NCI-H524 (cell line): ENCODE results near the gene C1orf226.
A peak's percentile ranks its signal among the peaks of the same experiment; 100 is the strongest.
"Not testable (repeated sequence)": the region's sequence is repeated elsewhere in the genome, so short reads cannot be mapped to it uniquely, and the experiment has no call there.

Experiments
- DNase-seq, 2 experiments: peaks; one replicate each; lab custom pipeline; 2025; lab: John Stamatoyannopoulos, UW

C1orf226 gene, protein sequence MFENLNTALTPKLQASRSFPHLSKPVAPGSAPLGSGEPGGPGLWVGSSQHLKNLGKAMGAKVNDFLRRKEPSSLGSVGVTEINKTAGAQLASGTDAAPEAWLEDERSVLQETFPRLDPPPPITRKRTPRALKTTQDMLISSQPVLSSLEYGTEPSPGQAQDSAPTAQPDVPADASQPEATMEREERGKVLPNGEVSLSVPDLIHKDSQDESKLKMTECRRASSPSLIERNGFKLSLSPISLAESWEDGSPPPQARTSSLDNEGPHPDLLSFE

DNA sequence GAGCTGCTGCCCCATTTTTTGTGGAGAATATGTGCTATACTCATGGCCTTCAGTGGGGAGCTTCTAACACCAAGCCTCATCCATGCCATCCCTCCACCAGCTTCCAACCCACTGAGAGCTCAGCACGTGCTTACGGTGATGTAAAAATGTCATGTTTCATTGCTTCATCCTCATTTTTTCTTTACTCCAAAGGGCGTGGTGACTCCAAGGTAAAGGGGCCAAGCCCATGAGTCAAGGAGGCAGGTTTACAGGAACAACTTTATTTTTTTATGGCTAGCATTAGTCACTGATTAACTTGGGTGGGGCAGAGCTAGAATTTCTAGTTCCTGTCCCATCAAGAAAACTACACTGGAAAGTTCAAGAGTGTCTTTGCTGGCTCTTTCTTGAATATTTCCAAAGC, at the start of gene C1orf226:
TSS of gene C1orf226 (plus strand) at position 346 of the 400 bp plus-strand sequence. CDS start 174 bp downstream, outside the sequence.
- DNase-seq = no peak

DNA sequence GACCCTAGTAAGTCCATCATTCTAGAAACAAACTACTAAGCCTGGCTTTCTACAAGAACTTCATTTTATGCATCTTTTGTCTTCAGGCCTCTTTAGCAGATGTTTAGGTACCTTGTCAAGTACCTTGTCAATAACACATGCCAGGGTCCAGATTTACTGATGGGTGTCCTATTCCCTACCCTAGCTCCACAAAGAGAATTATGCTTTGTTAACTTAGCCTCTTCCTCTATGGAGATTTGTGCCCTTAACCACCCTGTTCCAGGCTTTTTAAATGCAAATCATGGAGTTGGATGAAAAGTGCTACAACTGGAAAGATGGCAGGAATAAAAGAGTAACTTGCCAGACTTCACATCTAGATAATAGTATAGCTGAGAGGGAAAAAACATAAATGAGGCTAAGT, 47.5 kb upstream of the C1orf226 start:
- DNase-seq = peak in 1 of 2 experiments; percentile 16

DNA sequence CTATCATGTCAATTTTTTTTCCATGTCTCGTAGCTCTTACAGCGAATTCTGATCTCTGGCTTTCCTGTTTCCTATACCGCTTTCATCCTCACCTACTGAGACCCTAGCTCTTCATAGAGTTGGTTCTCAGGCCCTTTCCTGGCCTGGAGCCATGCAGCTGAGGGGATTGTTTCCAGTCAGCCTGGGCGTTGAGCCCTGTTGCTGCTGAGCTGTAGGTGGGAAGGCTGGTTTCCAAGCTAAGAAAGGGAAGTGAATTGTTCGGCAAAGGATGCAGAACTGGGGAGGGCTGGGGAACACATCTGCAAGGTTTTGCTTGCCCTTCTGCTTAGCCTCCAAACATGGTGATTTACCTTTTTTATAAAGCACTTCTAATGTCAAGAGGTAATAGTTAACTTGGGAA, 46.4 kb upstream of the C1orf226 start:
- DNase-seq = no peak

DNA sequence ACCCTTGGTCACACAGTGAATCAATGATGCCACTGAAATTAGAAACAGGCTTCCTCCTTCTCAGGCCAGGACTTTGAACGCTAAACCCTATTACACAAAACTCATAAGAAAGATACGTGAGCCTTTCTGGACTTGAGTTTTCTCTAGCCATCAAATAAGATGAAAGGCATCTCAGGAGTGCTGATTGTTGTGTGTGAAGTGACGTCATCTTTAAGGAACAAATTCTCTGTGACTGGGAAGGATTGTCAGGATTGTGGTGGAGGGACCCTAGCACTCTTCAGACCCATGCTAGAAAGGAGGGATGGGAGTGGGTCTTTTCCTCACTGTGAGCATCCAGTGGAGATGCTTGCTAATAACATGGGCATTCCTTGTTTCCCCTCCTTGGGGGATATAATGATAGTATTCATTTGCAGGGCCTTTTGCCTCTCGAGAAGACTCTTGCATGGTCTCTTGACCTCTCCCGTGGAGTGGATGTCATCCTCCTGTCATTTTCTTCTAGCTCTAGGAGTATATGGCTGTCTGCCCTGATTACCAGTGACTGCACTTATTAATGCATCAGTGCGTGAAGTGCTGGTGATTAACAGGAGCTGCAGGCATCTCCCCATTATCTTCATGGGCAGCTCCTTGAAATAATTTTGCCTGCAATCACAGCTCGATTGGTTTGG, 44.8 kb upstream of the C1orf226 start:
- no peak for DNase-seq

DNA sequence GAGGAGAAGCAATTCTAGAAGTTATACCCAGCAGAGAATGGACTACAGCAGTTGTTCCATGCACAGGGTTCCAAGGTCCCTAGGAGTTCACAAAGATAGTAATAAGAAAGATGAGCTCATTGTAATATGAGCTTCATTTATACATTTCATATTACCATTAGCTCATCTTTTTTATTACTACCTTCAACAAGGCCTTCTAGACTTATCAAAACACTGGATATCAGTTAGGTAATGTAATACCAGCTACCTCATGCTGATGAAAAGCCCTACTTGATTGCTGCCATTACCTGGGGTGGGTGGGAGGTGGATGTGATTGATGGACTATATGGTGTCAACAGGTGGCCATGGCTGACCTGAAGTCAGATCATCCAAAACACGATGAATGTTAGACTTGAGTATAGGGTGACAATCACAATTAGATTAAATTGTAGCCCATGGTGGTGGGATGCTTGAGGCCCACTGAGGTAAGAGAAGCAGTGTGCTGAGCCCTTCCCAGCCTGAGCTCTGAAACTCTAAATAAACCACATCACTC, 39.0 kb upstream of the C1orf226 start:
- no peak for DNase-seq

DNA sequence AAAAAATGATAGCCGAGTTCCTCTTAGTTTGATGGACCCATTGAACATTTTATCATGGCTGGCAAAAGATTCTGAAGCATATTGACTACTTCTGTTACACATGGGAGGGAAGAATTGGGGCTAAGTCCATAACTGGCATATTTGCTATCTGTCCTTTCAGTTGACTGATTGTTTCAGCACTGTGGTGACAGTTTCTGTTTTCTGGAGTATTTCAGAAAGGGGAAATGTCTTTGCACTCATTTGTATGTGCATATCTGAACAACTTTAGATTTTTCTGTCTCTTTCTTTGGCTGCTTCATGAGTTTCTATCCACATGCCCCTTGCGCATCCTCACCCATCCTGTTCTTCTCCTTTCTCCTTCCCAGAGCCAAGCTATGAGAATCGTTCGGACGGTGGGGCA, 38.1 kb upstream of the C1orf226 start:
- no peak for DNase-seq

DNA sequence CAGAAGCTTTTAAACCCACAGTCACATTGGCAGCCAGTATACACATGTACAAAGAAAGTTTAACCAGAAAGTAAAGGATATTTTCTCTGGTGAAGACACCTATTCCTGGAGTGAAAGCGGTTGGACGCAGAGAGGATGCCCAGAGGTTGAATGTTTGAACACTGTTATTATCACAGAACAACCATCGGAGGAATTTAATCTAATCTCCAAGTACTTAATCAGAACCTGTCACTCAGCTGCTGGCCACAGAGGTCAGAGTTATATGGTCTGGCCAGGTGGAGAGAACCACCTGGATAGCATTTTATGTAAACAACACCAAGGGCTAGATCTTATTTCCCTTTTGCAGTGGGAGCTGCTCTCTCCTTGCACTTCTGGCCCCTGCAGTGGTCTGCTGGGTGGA, 34.2 kb upstream of the C1orf226 start:
- no peak for DNase-seq

DNA sequence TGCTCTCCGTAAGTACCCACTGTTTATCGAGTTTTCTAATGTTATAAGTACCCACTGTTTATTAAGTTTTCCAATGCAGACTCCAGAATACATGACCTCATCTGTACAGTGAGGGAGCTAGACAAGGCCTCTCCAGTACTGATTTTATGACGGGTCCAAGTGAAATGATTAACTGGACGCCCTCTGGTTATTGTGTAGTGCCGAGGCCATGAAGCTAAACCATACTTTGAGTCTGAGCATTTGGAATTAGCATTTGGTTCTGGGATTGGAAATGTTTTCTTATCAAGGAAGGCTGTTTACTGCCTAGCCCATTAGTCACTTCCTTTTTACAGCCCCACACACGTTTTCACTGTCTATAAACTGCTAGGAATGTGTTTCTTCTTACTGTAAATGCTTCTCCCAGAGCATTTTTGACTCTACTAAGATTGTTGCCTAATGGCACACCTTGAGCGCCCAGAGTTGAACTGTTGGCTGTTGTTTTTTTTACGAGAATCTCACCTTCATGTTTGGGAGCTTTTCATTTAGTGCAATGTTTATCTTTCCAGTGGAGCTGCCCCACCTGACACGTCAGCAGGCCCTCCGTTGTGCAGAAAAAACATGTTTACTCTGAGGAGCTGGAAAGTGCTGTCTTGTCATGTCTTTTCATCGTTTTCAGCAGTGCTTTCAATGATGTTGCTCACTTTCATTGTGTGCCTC, 31.7 kb upstream of the C1orf226 start:
- DNase-seq = no peak

DNA sequence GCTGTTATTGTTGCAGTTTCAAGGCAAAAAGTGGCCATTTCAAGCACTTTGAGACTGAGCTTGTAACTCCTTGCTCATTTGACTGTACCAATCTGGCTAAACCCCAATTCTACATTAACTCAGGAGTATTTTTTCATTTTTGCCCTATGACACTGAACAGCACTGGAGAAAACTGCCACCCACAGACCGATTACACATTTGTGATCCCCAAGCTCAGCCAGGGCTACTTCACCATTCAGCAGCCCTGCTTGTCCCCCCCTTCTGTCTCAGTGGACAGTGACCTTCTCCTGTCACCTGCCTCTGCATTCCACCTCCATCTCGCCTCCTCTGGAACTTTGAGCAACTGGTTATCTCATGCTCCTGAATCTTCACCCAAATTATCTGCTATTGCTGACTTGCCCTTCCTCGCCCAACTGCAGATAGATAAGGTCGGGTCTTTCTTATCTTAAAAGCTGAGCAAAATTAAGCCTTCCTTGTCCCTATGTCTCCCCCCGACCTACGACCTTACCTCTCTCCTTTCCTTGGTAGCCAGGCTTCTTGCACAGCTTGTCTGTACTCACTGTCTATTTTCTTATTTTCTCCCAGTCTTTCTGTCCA, 30.2 kb upstream of the C1orf226 start:
- no peak for DNase-seq

DNA sequence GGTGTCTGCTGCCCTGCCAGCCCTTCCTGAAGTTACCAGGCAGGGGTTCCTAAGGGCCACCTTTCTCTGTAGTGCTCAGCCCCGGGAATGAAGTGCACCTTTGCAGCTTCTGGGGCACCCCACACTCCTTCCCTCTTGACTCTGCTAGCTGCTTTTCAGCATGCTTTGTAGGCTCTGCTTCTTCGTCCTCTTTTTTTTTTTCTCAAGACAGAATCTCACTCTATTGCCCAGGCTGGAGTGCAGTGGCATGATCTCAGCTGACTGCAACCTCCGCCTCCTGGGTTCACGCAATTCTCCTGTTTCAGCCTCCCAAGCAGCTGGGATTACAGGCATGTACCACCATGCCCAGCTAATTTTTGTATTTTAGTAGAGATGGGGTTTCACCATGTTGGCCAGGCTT, 29.7 kb upstream of the C1orf226 start:
- DNase-seq = not testable (repeated sequence)

DNA sequence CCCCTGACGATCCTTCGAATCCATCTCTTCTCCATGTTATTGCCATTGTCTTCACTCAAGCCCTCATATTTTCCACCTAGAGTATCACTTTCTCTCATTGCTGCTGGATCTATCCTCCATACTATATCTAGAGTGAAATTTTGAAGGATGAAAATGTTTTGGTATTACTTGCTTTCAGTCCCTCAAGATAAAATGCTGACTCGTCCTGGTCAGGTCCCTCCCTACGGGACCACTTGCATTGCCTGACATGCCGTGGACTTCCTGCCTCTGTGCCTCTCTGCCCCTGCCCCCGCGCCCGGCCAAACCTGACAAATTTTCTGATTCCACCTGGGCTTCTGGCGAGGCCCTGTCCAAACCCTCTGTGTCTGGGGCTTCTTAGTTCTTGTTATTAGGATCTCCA, 28.4 kb upstream of the C1orf226 start:
- no peak for DNase-seq

DNA sequence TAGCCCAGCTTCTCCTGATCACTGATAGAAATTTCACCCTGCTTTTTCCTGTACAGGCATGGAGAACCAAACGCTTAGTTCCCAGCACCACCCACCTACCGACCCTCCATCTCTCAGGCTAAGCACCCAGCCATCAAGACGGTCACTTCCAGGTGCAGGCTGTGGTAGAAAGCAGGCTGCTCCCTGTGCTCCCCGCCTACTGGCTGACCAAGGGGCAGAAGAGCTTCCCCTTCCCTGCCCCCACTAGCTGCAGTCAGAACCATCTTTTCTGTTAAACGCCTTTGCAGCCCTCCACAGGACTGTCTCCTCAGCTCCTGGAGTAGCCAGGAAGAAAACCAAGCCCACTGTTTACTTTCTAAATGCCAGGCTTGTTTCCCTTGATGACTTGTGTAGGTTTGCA, 27.8 kb upstream of the C1orf226 start:
- no peak for DNase-seq

DNA sequence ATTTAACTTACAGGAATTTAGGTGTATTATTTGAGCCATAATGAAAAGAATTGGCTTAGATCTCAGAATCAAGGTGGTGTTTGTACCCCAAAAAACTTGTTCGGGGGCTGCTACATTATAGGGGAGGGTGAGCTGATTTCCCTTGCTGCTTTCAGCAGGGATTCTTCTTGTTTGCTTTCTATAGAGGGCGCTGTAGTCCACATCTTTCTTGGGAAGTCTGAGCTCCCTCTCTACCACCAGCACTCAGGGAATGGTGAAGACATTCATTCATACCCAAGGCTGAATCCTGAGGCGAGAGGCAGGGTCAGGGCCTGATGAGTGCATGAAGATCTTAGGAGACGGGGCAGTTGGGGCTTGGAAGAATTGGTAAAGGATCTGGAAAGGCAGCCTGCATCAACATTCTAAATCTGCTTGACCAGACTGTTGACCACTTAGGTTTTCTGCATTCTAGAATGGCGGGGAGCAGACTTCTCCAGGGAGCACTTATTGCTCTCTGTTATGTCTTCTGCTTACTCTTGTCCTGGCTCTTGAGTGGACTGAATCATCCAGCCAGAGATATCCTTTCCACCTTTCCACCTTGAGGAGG, 23.8 kb upstream of the C1orf226 start:
- peak; percentile 12 to 57 for DNase-seq

DNA sequence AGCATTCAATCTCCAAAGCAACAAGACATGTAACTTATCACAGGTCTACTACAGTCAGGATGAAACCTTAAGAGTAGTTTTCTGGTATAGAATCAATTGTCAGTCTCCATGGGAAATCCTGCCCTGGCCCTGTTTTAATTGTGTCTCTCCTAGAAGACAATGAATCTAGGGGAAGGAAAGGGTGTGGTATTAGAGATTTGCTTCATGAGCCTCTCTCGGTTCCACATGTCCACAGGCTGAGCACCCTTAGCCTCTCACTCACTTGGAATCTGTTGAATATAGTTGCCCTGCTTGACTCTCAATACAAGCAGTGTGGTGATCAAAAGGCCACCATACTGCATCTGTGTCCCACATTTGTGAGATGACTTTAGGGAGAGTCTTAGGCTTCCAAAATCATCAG, 22.6 kb upstream of the C1orf226 start:
- DNase-seq = no peak

DNA sequence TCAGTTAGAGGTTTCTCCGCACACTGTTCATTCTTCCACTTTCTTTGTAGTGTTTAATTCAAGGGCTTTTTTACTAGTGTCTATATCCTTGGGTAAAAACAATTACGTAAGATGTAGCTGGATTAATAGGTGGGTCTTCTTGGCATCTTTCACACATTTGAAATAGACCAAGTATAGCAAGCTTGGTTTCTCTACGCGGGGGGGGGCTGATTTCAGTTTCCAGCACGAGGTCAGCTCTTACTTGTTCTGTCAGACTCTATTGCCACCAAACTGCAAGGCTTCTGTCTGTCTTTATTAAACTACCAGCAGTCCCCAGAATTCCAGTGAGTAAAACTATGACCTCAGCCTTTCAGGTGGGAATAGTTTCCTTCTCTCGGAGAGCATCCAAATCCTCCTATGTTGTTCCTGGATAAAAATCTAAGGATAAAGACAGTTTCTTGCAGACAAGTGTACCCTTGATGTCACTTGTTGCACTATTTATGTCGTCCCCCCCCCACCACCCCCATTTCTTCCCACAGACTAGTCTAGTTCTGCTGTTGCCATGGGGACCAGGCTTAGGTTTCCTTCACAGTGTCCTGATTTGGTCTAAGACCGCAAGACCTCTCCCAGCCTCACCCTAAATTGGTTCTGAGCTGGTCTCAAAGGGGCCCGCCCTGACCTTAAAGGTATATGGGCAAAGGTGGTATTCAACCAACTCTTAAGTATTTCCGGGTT, 21.8 kb upstream of the C1orf226 start:
- no peak for DNase-seq

DNA sequence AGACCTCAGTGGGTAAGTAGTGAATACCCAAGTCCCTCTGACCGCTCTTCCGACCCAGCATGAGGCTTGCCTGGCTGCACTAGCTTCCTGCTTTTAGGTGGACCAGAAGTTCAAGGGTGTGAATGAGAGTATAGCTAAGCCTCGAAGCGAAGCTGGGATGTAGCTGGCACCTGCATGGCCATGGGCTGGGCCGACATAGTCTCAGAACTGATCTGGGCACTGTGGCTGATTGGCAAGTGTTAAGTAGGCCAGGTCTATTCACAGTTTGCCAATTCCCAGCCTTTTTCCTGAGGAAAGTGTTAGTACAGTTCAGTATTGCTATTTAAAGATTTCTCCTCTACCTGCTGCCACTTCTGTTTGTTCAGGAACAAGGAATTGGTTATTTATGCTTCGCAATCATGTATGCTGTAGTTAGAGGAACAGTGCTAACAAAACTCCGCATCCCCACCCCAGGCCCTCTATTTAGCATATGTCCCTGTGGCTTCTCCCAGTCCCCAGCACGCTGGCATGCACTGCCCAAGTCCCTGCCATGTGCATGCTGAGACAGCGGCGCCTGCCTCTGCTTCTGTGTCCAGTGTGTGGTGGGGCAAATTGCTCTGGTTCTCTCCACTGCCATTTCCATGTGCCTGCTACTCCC, 21.2 kb upstream of the C1orf226 start:
- no peak for DNase-seq

DNA sequence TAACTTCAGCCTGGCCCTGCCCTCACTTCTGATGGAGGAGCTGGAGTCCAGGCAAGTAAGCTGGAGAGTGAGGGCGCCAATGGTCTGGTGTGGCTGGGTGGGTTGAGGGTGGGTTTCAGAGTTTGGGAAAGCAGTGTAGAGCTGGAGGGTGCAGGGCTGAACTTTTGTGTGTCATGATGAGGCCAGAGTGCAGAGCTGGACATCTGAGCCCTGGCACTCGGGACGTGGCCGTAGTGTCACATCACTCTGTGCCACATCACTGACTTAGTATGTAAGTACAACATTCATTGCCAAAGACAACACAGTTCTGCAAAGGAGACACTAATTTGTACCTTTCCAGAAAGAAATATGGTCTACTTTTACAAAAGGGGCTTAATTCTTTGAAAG, 20.7 kb upstream of the C1orf226 start:
- no peak for DNase-seq

DNA sequence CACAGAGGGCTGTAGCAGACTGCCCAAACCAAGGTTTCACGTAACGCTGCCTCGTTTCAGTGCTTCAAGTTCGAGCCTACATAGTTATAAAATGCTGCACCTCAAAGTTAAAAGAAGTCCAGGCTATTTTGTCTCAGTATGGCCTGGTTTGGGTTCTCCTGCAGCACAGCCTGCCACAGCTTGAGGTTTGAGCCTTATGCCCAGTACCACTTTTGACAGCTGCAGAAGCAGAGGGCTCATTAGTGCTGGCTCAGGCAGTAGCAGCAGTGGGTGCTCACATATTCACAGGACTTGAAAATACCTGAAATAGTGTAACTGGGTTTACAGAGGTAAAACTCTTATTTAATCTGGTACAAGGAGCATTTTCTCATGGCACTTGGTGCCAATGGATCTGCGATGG, 20.2 kb upstream of the C1orf226 start:
- no peak for DNase-seq

DNA sequence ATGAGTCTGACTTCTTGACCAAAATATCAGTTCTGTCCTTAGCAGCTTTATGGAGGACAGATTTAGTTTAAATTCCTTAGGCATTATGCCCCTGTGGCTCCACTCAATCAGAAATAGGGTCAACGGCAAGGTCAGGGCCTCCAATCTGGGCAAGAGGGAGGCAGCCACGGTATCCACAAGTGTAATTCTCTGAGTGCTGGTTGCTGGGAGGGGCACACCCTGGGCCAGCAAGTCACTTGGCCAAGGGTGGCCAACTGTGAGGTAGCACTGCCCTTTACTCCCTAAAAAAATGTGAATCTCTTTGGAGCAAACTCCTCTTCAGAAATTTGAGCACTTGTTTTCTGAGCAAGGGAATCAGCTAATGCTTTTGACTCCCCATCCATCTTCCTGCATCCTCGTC, 17.7 kb upstream of the C1orf226 start:
- DNase-seq = no peak

DNA sequence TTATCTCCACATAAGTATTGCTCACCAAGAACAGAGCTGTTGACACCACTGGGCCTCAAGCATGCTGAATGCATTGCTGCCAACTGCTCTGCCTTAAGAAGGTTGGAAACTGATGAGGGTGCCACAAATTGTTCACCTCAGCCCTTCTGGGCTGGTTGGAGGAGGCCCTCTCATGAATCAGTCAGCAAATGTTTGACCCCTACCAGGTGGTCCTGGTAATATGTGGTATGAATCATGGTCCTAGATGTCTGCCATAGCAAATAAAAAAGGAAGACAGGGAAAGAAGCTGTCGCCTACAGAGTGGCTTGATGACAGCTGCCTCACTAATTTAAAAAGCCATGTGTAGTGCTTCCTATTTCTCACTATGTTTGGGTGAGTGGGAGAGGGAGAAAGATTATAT, 17.0 kb upstream of the C1orf226 start:
- DNase-seq = no peak
